HPDE6-E6E7 (cell line): Measurements from ENCODE around the gene LCLAT1.

Source experiments
- DNase-seq: peaks from one replicate; pipeline ENCODE4 v3.0.0; 2011; ENCODE audit warnings: missing footprints; ENCODE audit errors: extremely low spot score

Gene LCLAT1

GRCh38 chr2:30670453-30670852 lies 223.4 kb downstream of the LCLAT1 start:
- no peak for DNase-seq

GRCh38 chr2:30673127-30673526 lies 226.1 kb downstream of the LCLAT1 start:
- DNase-seq, result no peak

GRCh38 chr2:30675758-30676157 lies 228.7 kb downstream of the LCLAT1 start:
- DNase-seq, result no peak

GRCh38 chr2:30677231-30677630 lies 230.2 kb downstream of the LCLAT1 start:
- no peak for DNase-seq

GRCh38 chr2:30677861-30678385 lies 230.9 kb downstream of the LCLAT1 start:
- DNase-seq, result no peak

GRCh38 chr2:30678410-30679137 lies 231.5 kb downstream of the LCLAT1 start:
- no peak for DNase-seq

- DNase-seq, result no peak
Measured at GRCh38 chr2:30679426-30680088, 232.5 kb downstream of the LCLAT1 start.

GRCh38 chr2:30680121-30680520 lies 233.1 kb downstream of the LCLAT1 start:
- no peak for DNase-seq

GRCh38 chr2:30681022-30681421 lies 234.0 kb downstream of the LCLAT1 start:
- DNase-seq, result no peak

- DNase-seq, result no peak
Measured at GRCh38 chr2:30683236-30683956, 236.3 kb downstream of the LCLAT1 start.

- no peak for DNase-seq
Measured at GRCh38 chr2:30684026-30684425, 237.0 kb downstream of the LCLAT1 start.

GRCh38 chr2:30684516-30684915 lies 237.5 kb downstream of the LCLAT1 start:
- DNase-seq, result no peak

GRCh38 chr2:30684996-30685395 lies 237.9 kb downstream of the LCLAT1 start:
- no peak for DNase-seq

GRCh38 chr2:30686000-30686399 lies 239.0 kb downstream of the LCLAT1 start:
- DNase-seq, result no peak

GRCh38 chr2:30686669-30687068 lies 239.6 kb downstream of the LCLAT1 start:
- DNase-seq, result no peak

GRCh38 chr2:30688956-30689401 lies 241.9 kb downstream of the LCLAT1 start:
- DNase-seq, result no peak

GRCh38 chr2:30689496-30690125 lies 242.6 kb downstream of the LCLAT1 start:
- no peak for DNase-seq

GRCh38 chr2:30690126-30690561 lies 243.1 kb downstream of the LCLAT1 start:
- DNase-seq, result no peak

GRCh38 chr2:30691091-30691947 lies 244.3 kb downstream of the LCLAT1 start:
- DNase-seq, result no peak

GRCh38 chr2:30691948-30692828 lies 245.1 kb downstream of the LCLAT1 start:
- no peak for DNase-seq
